NCI-H2107 (cell line): ENCODE data around the gene CNIH2.

Experiments used
- DNase-seq: peaks from one replicate; lab custom pipeline; 2025; lab: John Stamatoyannopoulos, UW

Gene CNIH2

DNA sequence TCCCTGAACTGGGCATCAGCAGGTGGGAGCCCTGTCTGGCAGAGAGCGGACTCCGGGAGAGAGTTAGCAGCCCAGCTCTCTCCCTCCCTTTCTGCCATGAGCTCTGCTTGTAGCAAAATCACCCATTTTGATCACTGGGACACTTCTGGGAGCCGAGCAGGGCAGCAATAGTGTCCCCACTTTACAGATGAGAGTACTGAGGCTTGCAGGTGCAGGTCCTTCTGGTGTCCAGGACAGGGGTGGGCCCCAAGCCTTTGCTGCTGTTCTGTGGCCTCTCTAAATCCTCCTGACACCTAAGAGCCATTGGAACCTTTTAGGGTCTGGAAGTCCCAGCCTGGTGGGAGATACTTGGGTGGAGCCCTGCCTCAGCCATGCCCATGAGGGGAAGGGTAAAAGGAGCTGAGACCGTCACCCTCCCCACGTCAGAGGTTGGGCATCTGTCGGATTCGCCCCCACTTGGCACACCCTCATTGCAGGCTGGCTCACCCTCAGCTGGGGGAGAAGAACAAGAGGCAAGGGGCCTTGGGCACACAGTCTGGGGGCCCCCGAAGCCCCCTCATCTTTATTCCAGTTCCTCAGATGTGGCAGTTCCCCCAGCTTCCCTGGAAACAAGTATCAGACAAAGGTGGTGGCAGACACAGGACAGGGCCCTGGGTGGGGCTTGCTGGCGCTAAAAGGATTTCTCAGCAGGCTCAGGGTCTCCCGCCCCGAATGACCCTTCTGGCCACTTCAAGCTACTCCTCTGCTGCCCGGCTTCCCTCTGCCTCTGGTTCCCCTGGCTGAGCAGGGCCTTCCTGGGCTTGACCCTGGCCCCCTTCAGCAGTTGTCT is 53.8 kb downstream of the CNIH2 start:
- DNase-seq: no peak

DNA sequence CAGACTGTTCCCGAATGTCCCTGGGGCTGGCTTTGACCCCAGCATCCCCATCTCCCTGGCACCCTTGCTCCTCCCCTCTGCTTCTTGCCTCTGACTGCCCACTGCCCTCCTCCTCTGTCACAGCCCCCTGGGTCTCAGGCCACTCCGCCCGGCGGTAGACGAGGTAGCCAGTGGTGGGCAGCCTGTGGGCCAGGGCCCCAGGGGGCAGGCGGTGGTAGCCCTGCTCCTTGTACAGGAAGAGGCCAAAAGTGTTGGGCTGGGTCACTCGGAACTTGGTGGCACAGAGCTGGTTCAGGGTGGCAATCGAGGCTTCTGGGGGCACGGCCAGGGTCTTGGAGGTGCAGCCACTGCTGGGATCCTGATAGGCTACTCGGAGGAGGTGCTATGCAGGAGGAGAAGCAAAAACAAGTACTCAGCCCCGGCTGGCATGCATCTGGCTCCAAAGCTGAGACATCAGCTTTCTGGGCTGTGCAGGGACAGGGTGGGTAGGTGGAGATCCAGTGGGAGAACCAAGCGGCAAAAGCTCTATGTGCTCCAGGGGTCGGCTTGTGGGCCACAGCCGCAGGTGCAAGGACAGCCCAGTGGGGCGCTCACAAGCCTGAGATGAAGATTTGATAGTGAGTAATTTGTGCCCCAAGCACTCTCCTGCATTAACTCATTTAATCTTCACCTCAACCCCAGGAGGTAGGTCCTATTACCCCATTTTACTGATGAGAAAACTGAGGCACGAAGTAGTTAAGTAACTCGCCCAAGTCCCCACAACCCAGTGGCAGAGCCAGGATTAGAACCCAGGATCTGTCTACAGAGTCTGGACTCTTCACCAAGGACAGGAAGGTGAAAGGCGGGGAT is 54.6 kb downstream of the CNIH2 start:
- DNase-seq: no peak

DNA sequence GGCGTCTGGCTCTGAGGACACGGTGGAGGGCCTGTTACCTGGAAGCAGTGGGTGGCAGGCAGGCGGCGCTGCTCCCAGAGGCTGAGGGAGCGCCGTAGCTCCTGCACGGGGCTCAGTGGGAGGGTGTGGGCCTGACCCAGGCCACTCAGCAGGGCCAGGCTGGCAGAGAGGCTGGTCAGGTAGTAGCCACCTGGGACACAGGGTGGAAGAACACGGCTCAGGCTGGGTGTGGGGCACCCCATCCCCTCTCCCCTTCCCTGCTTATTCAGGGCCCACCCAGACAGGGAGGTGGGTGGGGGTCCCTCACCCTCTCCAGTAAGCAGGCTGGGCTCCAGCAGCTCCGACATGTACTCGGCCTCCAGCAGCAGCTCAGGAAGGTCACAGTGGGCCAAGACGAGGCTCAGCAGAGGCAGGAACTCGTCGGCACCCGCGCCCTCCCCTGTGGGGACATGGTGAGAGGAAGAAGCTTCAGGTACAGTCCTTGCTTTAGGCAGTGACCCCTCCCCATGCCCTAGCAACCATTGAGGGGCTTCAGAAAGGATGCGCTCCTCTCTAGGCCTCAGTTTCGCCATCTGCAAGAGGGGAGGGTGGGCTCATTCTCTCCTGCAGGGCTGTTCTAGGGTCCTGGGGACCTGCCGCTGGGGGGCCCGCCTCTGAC is 55.4 kb downstream of the CNIH2 start:
- DNase-seq: no peak
